ENCODE measurements around the gene ADRB1. TPM values are rescaled to one million over a fixed set of nuclear protein-coding genes. Genes with fewer than 3 reads are reported as not detected.

The ADRB1 gene
- total RNA-seq, 6 donors from 2014 or later, result 18.9 to 37.2 (median 26.8) TPM

GRCh38 chr10:114048472-114048871 lies 4.8 kb downstream of the ADRB1 start:
- Histone ChIP-seq H3K4me3 (peak overlapping the region in 3 of 4 donors; percentile 62 to 65 (median 64)), H3K36me3 (peaks cover 0 to 3% (median 0%) of the 10 kb centered on the region in 4 donors), H3K4me1 (peaks cover 0 to 44% (median 7%) of the 10 kb centered on the region in 4 donors), H3K9me3 (no peaks in the 10 kb centered on the region), H3K27ac (peak overlapping the region in 3 of 4 donors; percentile 62 to 92 (median 90)), H3K27me3 (peaks cover 0 to 13% (median 4%) of the 10 kb centered on the region in 4 donors)
- ATAC-seq (ENCODE audit: low FRiP score in 2 of 2) (no peak), DNase-seq (no peak)
- no peak for TF ChIP-seq EP300 (IDR thresholded peaks at IDR 0.05)
- TF ChIP-seq CTCF (IDR thresholded peaks at IDR 0.05), result no peak
- no peak for TF ChIP-seq POLR2A (IDR thresholded peaks at IDR 0.05)
- TF ChIP-seq POLR2AphosphoS5 (IDR thresholded peaks at IDR 0.05), result no peak
- 32 to 47% methylated on average over 3 of the region's 3 CpGs for WGBS, 2 donors

- peaks cover 0 to 3% (median 0%) of the 10 kb centered on the region in 4 donors for H3K36me3 ChIP-seq
- WGBS, 2 donors, result 82 to 83% methylated on average over 3 of the region's 3 CpGs
- no peak overlapping the region for H3K27ac ChIP-seq
- TF ChIP-seq POLR2AphosphoS5 (IDR thresholded peaks at IDR 0.05), result no peak
- TF ChIP-seq EP300 (IDR thresholded peaks at IDR 0.05), result no peak
- no peak for TF ChIP-seq POLR2A (IDR thresholded peaks at IDR 0.05)
- TF ChIP-seq CTCF (IDR thresholded peaks at IDR 0.05), result no peak
- H3K4me3 ChIP-seq, result no peak overlapping the region
- no peaks in the 10 kb centered on the region for H3K9me3 ChIP-seq
- no peaks in the 10 kb centered on the region for H3K27me3 ChIP-seq
- H3K4me1 ChIP-seq, result peaks cover 0 to 17% (median 6%) of the 10 kb centered on the region in 4 donors
- ATAC-seq (ENCODE audit: low FRiP score in 2 of 2) (no peak), DNase-seq (no peak)
Measured at GRCh38 chr10:114051714-114052113, 8.0 kb downstream of the ADRB1 start.

- H3K36me3 ChIP-seq, result peaks cover 0 to 3% (median 0%) of the 10 kb centered on the region in 4 donors
- TF ChIP-seq CTCF (IDR thresholded peaks at IDR 0.05) (no peak), EP300 (IDR thresholded peaks at IDR 0.05) (no peak), POLR2A (IDR thresholded peaks at IDR 0.05) (no peak), POLR2AphosphoS5 (IDR thresholded peaks at IDR 0.05) (no peak)
- DNase-seq (no peak), ATAC-seq (ENCODE audit: low FRiP score in 2 of 2) (no peak)
- H3K4me1 ChIP-seq, result peaks cover 0 to 17% (median 7%) of the 10 kb centered on the region in 4 donors
- no peak overlapping the region for H3K4me3 ChIP-seq
- no peaks in the 10 kb centered on the region for H3K9me3 ChIP-seq
- no peak overlapping the region for H3K27ac ChIP-seq
- H3K27me3 ChIP-seq, result no peaks in the 10 kb centered on the region
- WGBS, 2 donors, result 35 to 39% methylated on average over 1 of the region's 1 CpG
Measured at GRCh38 chr10:114052255-114052654, 8.6 kb downstream of the ADRB1 start.

- DNase-seq (no peak), ATAC-seq (ENCODE audit: low FRiP score in 2 of 2) (no peak)
- Histone ChIP-seq H3K36me3 (no peaks in the 10 kb centered on the region), H3K9me3 (no peaks in the 10 kb centered on the region), H3K4me3 (no peak overlapping the region), H3K4me1 (peaks cover 11 to 30% (median 14%) of the 10 kb centered on the region in 4 donors), H3K27me3 (no peaks in the 10 kb centered on the region), H3K27ac (no peak overlapping the region)
- TF ChIP-seq CTCF (IDR thresholded peaks at IDR 0.05) (no peak), POLR2AphosphoS5 (IDR thresholded peaks at IDR 0.05) (no peak), POLR2A (IDR thresholded peaks at IDR 0.05) (no peak), EP300 (IDR thresholded peaks at IDR 0.05) (no peak)
- WGBS, 2 donors, result 74 to 79% methylated on average over 4 of the region's 4 CpGs
Measured at GRCh38 chr10:114053946-114054345, 10.3 kb downstream of the ADRB1 start.

- H3K4me3 ChIP-seq, result no peak overlapping the region
- TF ChIP-seq CTCF (IDR thresholded peaks at IDR 0.05), result no peak
- TF ChIP-seq EP300 (IDR thresholded peaks at IDR 0.05), result no peak
- no peak for TF ChIP-seq POLR2A (IDR thresholded peaks at IDR 0.05)
- no peak for TF ChIP-seq POLR2AphosphoS5 (IDR thresholded peaks at IDR 0.05)
- no peak for ATAC-seq (ENCODE audit: low FRiP score in 2 of 2)
- 22 to 43% methylated on average over 2 of the region's 2 CpGs for WGBS, 2 donors
- H3K36me3 ChIP-seq, result no peaks in the 10 kb centered on the region
- H3K9me3 ChIP-seq, result no peaks in the 10 kb centered on the region
- H3K27me3 ChIP-seq, result no peaks in the 10 kb centered on the region
- H3K27ac ChIP-seq, result no peak overlapping the region
- no peak for DNase-seq
- H3K4me1 ChIP-seq, result peaks cover 11 to 21% (median 14%) of the 10 kb centered on the region in 4 donors
Measured at GRCh38 chr10:114057855-114058254, 14.2 kb downstream of the ADRB1 start.

Measured in upper lobe of left lung (tissue), 6 donors.